GM12878 (cell line): ENCODE results near the gene MYO1D. TPM values are rescaled to one million over a fixed set of nuclear protein-coding genes. Genes with fewer than 3 reads are reported as not detected.

Experiments used
- ATF2 ChIP-seq: IDR thresholded peaks from 2 replicates; pipeline ENCODE4 v1.6.1; 2012; ENCODE audit warnings: low read length, inconsistent platforms
- ATF7 ChIP-seq: fragments of 450-650 bp; IDR thresholded peaks from 2 replicates; pipeline ENCODE4 v1.6.1; 2016; ENCODE audit warnings: low read depth, mild to moderate bottlenecking
- BRCA1 ChIP-seq: IDR thresholded peaks from 2 replicates; pipeline ENCODE4 v1.6.1; 2011; ENCODE audit warnings: low read depth, low read length, improper control_type of control experiment
- CBFB ChIP-seq: IDR thresholded peaks from 2 replicates; pipeline ENCODE4 v1.6.1; 2016; ENCODE audit warnings: antibody characterized with exemption, low read depth
- CBX5 ChIP-seq: sonication (generic); IDR thresholded peaks from 2 replicates; pipeline ENCODE4 v1.6.1; 2016; ENCODE audit warnings: low read depth, moderate library complexity, mild to moderate bottlenecking, inconsistent platforms
- FOS ChIP-seq: IDR thresholded peaks from 3 replicates; pipeline ENCODE4 v1.6.1; 2011; ENCODE audit warnings: borderline replicate concordance; ENCODE audit not compliant: insufficient read length; ENCODE audit errors: extremely low read depth
- HCFC1 ChIP-seq: fragments of 150-350 bp; IDR thresholded peaks from 2 replicates; pipeline ENCODE4 v1.6.1; 2014; ENCODE audit warnings: low read length
- IKZF1 ChIP-seq: fragments of 450-650 bp; conservative IDR thresholded peaks from 2 replicates; pipeline ENCODE4 v1.6.1; 2017; ENCODE audit warnings: antibody characterized with exemption, mild to moderate bottlenecking
- IKZF2 ChIP-seq, 2 experiments: fragments of 450-650 bp; IDR thresholded peaks; 2 replicates each; pipeline ENCODE4 v1.6.1; 2017; ENCODE audit warnings: mild to moderate bottlenecking in 2 of 2, moderate library complexity in 2 of 2
- JUNB ChIP-seq: IDR thresholded peaks from 2 replicates; pipeline ENCODE4 v1.6.1; 2016; ENCODE audit warnings: antibody characterized with exemption, mild to moderate bottlenecking
- MEF2A ChIP-seq: IDR thresholded peaks from 2 replicates; pipeline ENCODE4 v1.6.1; 2011; ENCODE audit warnings: low read depth, mild to moderate bottlenecking, low read length, moderate library complexity; ENCODE audit not compliant: insufficient read depth
- MYC ChIP-seq: IDR thresholded peaks from 2 replicates; pipeline ENCODE4 v1.6.1; 2011; ENCODE audit warnings: mild to moderate bottlenecking, low read length, moderate library complexity, inconsistent platforms; ENCODE audit not compliant: insufficient read depth, insufficient replicate concordance, insufficient read length, severe bottlenecking
- NFIC ChIP-seq: IDR thresholded peaks from 2 replicates; pipeline ENCODE4 v1.6.1; 2012; ENCODE audit warnings: low read depth, mild to moderate bottlenecking, inconsistent platforms, low read length, moderate library complexity
- NRF1 ChIP-seq: conservative IDR thresholded peaks from 2 replicates; pipeline ENCODE4 v1.6.1; 2011; ENCODE audit warnings: mild to moderate bottlenecking, low read depth, low read length, improper control_type of control experiment
- PML ChIP-seq: IDR thresholded peaks from 2 replicates; pipeline ENCODE4 v1.6.1; 2012; ENCODE audit warnings: low read length, inconsistent platforms
- POLR2A ChIP-seq: IDR thresholded peaks from 2 replicates; pipeline ENCODE4 v1.6.1; 2011; ENCODE audit warnings: low read depth, mild to moderate bottlenecking, low read length
- POLR2AphosphoS2 ChIP-seq: IDR thresholded peaks from 2 replicates; pipeline ENCODE4 v1.6.1; 2011; ENCODE audit warnings: low read depth, mild to moderate bottlenecking, low read length, improper control_type of control experiment, moderate library complexity
- RFX5 ChIP-seq: IDR thresholded peaks from 2 replicates; pipeline ENCODE4 v1.6.1; 2011; ENCODE audit warnings: low read depth, low read length, improper control_type of control experiment
- SIX5 ChIP-seq: IDR thresholded peaks from 2 replicates; pipeline ENCODE4 v1.6.1; 2011; ENCODE audit warnings: mild to moderate bottlenecking, low read depth, low read length, moderate library complexity; ENCODE audit not compliant: severe bottlenecking
- SMAD1 ChIP-seq: fragments of 450-650 bp; IDR thresholded peaks from 2 replicates; pipeline ENCODE4 v1.6.1; 2018; ENCODE audit warnings: mild to moderate bottlenecking, low read depth; ENCODE audit not compliant: partially characterized antibody
- SMAD5 ChIP-seq: IDR thresholded peaks from 2 replicates; pipeline ENCODE4 v1.6.1; 2016; ENCODE audit warnings: antibody characterized with exemption, low read depth
- SPI1 ChIP-seq: IDR thresholded peaks from 2 replicates; pipeline ENCODE4 v1.6.1; 2011; ENCODE audit warnings: low read depth, mild to moderate bottlenecking, low read length, moderate library complexity, borderline replicate concordance; ENCODE audit not compliant: insufficient read depth
- SRF ChIP-seq, 2 experiments: IDR thresholded peaks; 2 replicates each; pipeline ENCODE4 v1.6.1; 2011; ENCODE audit warnings: low read depth in 2 of 2, low read length in 2 of 2, mild to moderate bottlenecking in 1 of 2, moderate library complexity in 1 of 2
- TBL1XR1 ChIP-seq: IDR thresholded peaks from 2 replicates; pipeline ENCODE4 v1.6.1; 2012; ENCODE audit warnings: low read depth, low read length, improper control_type of control experiment
- USF1 ChIP-seq: IDR thresholded peaks from 2 replicates; pipeline ENCODE4 v1.6.1; 2011; ENCODE audit warnings: borderline replicate concordance, low read depth, mild to moderate bottlenecking, moderate library complexity, mixed read lengths, low read length; ENCODE audit not compliant: insufficient read depth; ENCODE audit errors: extremely low read length
- ZBTB11 ChIP-seq: fragments of 450-650 bp; formaldehyde crosslinking; IDR thresholded peaks from 2 replicates; pipeline ENCODE4 v1.5.0; 2022; ENCODE audit warnings: mild to moderate bottlenecking, missing genetic modification characterization
- ZSCAN29 ChIP-seq: fragments of 450-650 bp; IDR thresholded peaks from 2 replicates; pipeline ENCODE4 v1.6.1; 2017; ENCODE audit warnings: mild to moderate bottlenecking, moderate library complexity
- ZZZ3 ChIP-seq: IDR thresholded peaks from 2 replicates; pipeline ENCODE4 v1.6.1; 2011; ENCODE audit warnings: low read depth; ENCODE audit not compliant: control insufficient read depth, insufficient read length
- polyA plus RNA-seq, 11 experiments: library from polyadenylated mRNA; depleted of rRNA in 4 of 11; unstranded in 6 of 11; stranded (reverse) in 5 of 11; fragments of >200 nt; fragmentation: Nextera tagmentation in 4 of 11; fragmentation: Illumina TruSeq in 1 of 11; extraction: Ambion mirVana in 4 of 11; extraction: Trizol in 1 of 11; gene quantifications; 1 replicate in 1 of 11; 2 replicates in 10 of 11; pipeline versions ENCODE4 v1.2.1 to v1.2.3, GENCODE V29; 2011 to 2016; ENCODE audit warnings: inconsistent platforms in 2 of 11, missing spikeins in 2 of 11, low read depth in 1 of 11
- total RNA-seq, 4 experiments: library from RNA; depleted of rRNA in 3 of 4; stranded (reverse); fragments of >200 nt in 3 of 4; fragmentation: Illumina TruSeq in 1 of 4; extraction: Trizol in 1 of 4; gene quantifications; 2 replicates each; pipeline versions ENCODE4 v1.2.1 to v1.2.3, GENCODE V29; 2013 to 2021

Gene MYO1D
- total and polyA plus RNA-seq, 10 of the 15 experiments (the other 5 are each of a cell fraction or from before 2014, with no cell fraction given): 1.8 to 37.7 (median 25.4) TPM

GRCh38 chr17:32520104-32520701 is 356.7 kb downstream of the MYO1D start (continued):
- TF ChIP-seq RFX5 (no peak), HCFC1 (peak; percentile 16; the same call in 1 of the 2 replicates), BRCA1 (no peak), PML (peak; percentile 77), IKZF2 (IDR thresholded peaks at IDR 0.05) (peak in 1 of 2 experiments; percentile 61; a peak in 1 of 4 replicates), ZZZ3 (no peak), SIX5 (no peak), CBFB (no peak; the same call in 1 of the 2 replicates), TBL1XR1 (no peak; the same call in 1 of the 2 replicates), NRF1 (no peak), POLR2A (peak; percentile 88), SMAD1 (no peak), IKZF1 (no peak; the same call in none of the 2 replicates), FOS (no peak), MEF2A (no peak), ATF7 (peak; percentile 92), ATF2 (peak; percentile 69), POLR2AphosphoS2 (no peak), SPI1 (no peak), ZSCAN29 (no peak), USF1 (no peak), ZBTB11 (no peak), SRF (IDR thresholded peaks at IDR 0.05; ENCODE audit: low read depth in 2 of 2, low read length in 2 of 2) (no peak), JUNB (no peak), MYC (no peak), CBX5 (0 out of 2 replicates have a peak, but pooled peaks have one; percentile 18), SMAD5 (peak; percentile 75), NFIC (peak; percentile 59; the same call in 1 of the 2 replicates)
